ENCODE measurements around the gene PITRM1. TPM values are rescaled to one million over a fixed set of nuclear protein-coding genes. Genes with fewer than 3 reads are reported as not detected.

The PITRM1 gene
- total RNA-seq, 4 donors from 2014 or later: 81.9 to 123 (median 90.2) TPM

- ATAC-seq (no peak), DNase-seq (no peak)
- in situ Hi-C loops (cut with MboI; ENCODE audit: low sequenced_read_pairs in 4 of 4): no loop called here
- intact Hi-C loops (cut with DNase I; ENCODE audit: low total_unique reads): no loop called here
- Histone ChIP-seq H3K4me1 (no peaks in the 10 kb centered on the region), H3K36me3 (no peaks in the 10 kb centered on the region), H3K9me3 (no peaks in the 10 kb centered on the region), H3K4me3 (no peak overlapping the region), H3K27me3 (no peaks in the 10 kb centered on the region), H3K27ac (no peak overlapping the region)
- no peak for TF ChIP-seq CTCF (IDR thresholded peaks at IDR 0.05 in 4 of 5, conservative IDR thresholded peaks at IDR 0.05 in 1 of 5)
- no peak for TF ChIP-seq POLR2A (IDR thresholded peaks at IDR 0.05)
Measured at GRCh38 chr10:3206511-3207157, 34.1 kb upstream of the PITRM1 start.

GRCh38 chr10:3203972-3204371, 31.4 kb upstream of the PITRM1 start:
- in situ Hi-C loops (cut with MboI; ENCODE audit: low sequenced_read_pairs in 4 of 4): no loop called here

GRCh38 chr10:3203016-3203811, 30.6 kb upstream of the PITRM1 start:
- H3K36me3 ChIP-seq: no peaks in the 10 kb centered on the region
- TF ChIP-seq POLR2A (IDR thresholded peaks at IDR 0.05): no peak
- TF ChIP-seq CTCF (IDR thresholded peaks at IDR 0.05 in 4 of 5, conservative IDR thresholded peaks at IDR 0.05 in 1 of 5): no peak
- intact Hi-C loops (cut with DNase I; ENCODE audit: low total_unique reads): no loop called here
- H3K27ac ChIP-seq: no peak overlapping the region
- no peak for ATAC-seq
- DNase-seq: no peak
- no peaks in the 10 kb centered on the region for H3K4me1 ChIP-seq
- no peak overlapping the region for H3K4me3 ChIP-seq
- no peaks in the 10 kb centered on the region for H3K9me3 ChIP-seq
- H3K27me3 ChIP-seq: no peaks in the 10 kb centered on the region
- in situ Hi-C loops (cut with MboI; ENCODE audit: low sequenced_read_pairs in 4 of 4): no loop called here

More at GRCh38 chr10:3203972-3204371, 31.4 kb upstream of the PITRM1 start:
- Histone ChIP-seq H3K27ac (no peak overlapping the region), H3K4me1 (no peaks in the 10 kb centered on the region), H3K36me3 (no peaks in the 10 kb centered on the region), H3K4me3 (no peak overlapping the region), H3K27me3 (no peaks in the 10 kb centered on the region), H3K9me3 (no peaks in the 10 kb centered on the region)
- no peak for DNase-seq
- no peak for ATAC-seq
- intact Hi-C loops (cut with DNase I; ENCODE audit: low total_unique reads): no loop called here
- TF ChIP-seq CTCF (IDR thresholded peaks at IDR 0.05 in 4 of 5, conservative IDR thresholded peaks at IDR 0.05 in 1 of 5) (no peak), POLR2A (IDR thresholded peaks at IDR 0.05) (no peak)

GRCh38 chr10:3201796-3202195, 29.2 kb upstream of the PITRM1 start:
- H3K9me3 ChIP-seq: no peaks in the 10 kb centered on the region
- in situ Hi-C loops (cut with MboI; ENCODE audit: low sequenced_read_pairs in 4 of 4) (no loop called here), intact Hi-C loops (cut with DNase I; ENCODE audit: low total_unique reads) (no loop called here)
- TF ChIP-seq CTCF (IDR thresholded peaks at IDR 0.05 in 4 of 5, conservative IDR thresholded peaks at IDR 0.05 in 1 of 5): no peak
- no peak for TF ChIP-seq POLR2A (IDR thresholded peaks at IDR 0.05)
- DNase-seq: no peak
- no peak overlapping the region for H3K27ac ChIP-seq
- no peak for ATAC-seq
- H3K4me3 ChIP-seq: no peak overlapping the region
- peaks cover 5 to 7% of the 10 kb centered on the region in 2 donors for H3K4me1 ChIP-seq
- H3K36me3 ChIP-seq: no peaks in the 10 kb centered on the region
- H3K27me3 ChIP-seq: no peaks in the 10 kb centered on the region
